HG03378 (cell line): ENCODE measurements around the gene TBC1D2B.
"Not testable (repeated sequence)": the region's sequence is repeated elsewhere in the genome, so short reads cannot be mapped to it uniquely, and the experiment has no call there.

Experiments
- ATAC-seq: cut with Tn5 transposase; IDR thresholded peaks from one replicate; pipeline ENCODE4 v1.9.1; 2021; ENCODE audit warnings: mild to moderate bottlenecking, moderate library complexity; ENCODE audit not compliant: unreplicated experiment

The TBC1D2B gene

GRCh38 chr15:78007211-78007931, 70.1 kb downstream of the TBC1D2B start:
- ATAC-seq, result no peak

DNA sequence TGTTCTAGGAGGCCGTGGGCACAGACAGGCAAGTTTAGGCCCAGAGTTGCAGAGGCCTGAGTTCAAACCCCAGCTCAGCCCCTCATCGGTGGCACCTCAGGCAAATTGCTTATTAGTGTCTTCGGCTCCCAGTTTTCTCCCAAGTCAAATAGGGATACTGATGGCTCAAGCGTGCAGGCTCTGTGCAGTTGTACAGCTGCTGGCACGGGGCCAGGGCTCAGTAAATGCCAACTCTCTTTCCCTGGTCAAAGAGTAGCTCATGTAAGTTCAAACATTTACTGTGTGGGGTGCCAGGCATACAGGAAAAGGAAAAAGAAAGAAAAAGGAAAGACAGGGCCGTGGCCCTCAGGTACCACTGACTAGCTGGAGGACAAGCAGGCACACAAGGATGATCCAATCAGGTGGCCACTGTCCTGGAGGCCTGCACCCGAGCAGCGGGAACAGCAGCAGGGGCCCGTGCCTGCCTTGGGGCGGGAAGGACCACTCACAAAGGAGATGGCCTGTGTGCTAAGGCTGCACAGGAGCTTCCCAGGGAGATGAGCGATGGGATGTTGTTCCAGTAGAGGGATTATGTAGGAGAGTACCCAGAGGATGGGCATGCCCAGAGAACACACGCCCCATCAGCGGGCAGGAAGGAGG, 70.8 kb downstream of the TBC1D2B start:
- ATAC-seq, result no peak

GRCh38 chr15:78004919-78005634, 72.4 kb downstream of the TBC1D2B start:
- ATAC-seq, result no peak

- no peak for ATAC-seq
Observed at GRCh38 chr15:78004222-78004727, 73.2 kb downstream of the TBC1D2B start.

- ATAC-seq, result no peak
Observed at GRCh38 chr15:78003539-78004008, 73.9 kb downstream of the TBC1D2B start.

DNA sequence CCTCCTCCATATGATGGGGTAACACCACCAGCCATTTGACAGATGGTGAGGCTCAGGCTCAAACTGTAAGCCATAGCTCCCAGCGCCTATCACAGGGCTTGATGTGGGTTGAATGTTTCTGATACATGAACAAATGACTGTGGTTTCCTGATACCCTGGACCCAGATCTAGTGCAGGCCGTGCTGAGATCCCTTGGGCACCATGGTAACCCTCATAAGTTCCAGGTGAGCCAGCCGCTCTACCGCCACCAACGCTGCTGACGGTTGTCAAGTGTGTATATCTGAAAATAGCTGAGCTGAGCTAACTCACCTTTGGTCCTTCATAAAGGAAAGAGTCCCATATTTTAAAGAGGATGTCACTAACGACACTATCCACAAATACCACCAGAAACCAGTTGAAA, 74.5 kb downstream of the TBC1D2B start:
- no peak for ATAC-seq

GRCh38 chr15:78001656-78002055, 75.9 kb downstream of the TBC1D2B start:
- ATAC-seq, result no peak

DNA sequence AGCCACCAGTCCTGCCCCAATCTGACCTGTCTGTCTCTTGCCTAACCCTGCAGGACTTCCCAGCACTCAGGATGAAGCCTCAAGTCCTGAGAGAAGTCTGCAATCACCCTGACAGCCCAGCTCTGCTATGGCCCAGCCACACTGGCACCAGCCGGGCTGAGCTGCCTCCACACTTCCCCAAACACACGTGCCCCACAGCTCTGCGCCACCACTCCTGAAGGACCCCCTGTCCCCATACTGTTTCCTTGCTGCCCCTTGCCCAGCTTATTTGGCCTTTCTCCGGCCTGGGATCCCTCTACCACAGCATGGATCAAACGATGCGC, 76.6 kb downstream of the TBC1D2B start:
- no peak for ATAC-seq

GRCh38 chr15:78000091-78000926, 77.2 kb downstream of the TBC1D2B start:
- peak; percentile 43 for ATAC-seq

DNA sequence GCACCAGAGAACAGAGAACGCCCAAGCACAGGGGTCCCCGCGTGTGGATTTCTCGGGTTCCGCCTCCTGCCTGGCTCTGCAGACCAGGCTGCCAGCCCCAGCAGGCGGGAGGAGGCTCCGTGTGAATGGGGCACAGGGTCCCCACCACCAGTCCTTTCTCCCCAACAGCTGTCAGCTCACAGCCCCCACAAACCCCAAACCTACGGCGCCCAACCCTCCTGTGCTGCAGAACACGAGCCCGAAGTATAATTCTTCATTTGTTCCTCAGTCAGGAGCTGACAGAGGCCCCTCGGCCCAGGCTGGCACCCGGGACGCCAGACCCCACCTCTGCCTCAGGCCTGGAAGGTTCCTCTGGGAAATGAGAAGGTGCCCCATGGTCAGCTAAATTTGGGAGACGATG, 78.0 kb downstream of the TBC1D2B start:
- no peak for ATAC-seq

DNA sequence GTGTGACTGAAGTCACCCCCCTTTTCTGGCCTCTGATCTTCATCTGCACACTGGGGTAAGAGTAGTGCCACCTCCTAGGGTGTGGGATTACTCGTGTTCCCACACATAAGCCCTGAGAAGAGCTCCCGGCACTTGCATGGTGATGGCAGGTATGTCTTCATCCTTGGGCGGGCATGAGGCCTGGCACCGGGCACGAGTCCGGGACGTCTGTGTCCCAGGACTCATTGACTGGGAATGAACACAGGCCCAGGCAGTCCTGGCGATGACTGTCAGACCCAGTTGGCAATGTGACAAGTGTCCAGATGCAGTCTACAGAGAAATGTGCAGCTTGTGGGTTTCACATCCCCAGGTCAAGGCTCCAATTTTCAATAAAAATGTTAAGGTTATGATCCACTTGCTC, 78.9 kb downstream of the TBC1D2B start:
- no peak for ATAC-seq

- ATAC-seq, result not testable (repeated sequence)
Observed at GRCh38 chr15:77997761-77998554, 79.6 kb downstream of the TBC1D2B start.

- not testable (repeated sequence) for ATAC-seq
Observed at GRCh38 chr15:77997221-77997620, 80.3 kb downstream of the TBC1D2B start.

DNA sequence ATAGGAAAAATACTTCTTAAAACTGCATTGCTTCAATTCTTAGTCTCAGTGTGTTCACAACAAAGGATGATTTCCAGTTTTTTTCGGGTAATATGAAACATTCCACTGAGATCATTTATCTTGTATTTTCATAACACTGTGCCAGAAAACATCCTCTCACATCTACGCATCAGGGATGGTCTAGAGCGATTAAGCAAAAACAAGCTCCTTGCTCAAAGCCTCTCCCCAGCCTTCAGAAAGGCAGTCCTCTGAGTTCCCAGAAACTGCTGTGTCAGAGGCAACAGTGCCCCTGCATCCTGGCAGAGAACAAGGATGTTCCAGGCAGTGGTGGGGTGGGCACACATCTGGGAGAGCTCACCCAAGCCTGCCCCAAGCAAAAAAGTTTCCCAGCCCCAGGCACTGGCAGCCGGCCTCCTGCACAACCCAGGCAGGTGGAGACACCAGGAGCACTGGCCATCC, 80.8 kb downstream of the TBC1D2B start:
- not testable (repeated sequence) for ATAC-seq

DNA sequence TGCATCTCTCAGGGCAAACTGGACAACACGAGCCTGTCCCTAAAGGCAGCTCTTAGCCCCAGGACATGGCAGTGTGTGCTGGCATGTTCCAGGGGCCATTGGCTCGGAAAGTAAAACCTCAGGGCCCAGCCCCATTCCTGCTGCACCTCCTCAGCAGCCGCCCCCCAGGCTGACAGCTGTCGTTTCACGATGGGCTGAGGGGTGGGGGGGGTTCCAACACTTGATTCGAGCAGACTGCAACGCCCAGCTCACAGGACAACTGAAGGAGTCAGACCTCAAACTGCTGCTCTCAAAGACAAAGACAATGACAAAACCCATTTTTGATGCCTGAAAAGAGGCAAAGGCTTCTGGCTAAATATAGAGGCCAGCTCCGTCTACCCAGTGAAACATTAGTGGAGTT, 81.3 kb downstream of the TBC1D2B start:
- not testable (repeated sequence) for ATAC-seq

DNA sequence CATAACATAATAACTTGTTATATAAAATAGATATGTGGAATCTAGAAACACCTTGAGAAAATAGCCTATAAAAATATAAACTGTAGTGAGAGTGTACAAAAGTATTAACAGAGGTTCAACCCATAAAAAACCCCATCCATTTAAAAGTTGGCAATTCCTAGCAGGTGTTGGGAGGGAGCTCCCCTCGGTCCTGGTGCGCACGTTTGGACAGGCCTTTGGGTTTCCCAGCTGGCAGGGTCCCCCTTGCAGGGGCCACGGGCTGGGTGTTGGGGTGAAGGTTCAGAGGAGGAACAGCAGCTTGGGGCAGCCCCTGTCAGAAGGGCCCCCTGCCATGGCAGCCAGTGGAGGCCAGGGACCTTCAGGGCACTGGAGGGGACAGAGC, 82.0 kb downstream of the TBC1D2B start:
- not testable (repeated sequence) for ATAC-seq

DNA sequence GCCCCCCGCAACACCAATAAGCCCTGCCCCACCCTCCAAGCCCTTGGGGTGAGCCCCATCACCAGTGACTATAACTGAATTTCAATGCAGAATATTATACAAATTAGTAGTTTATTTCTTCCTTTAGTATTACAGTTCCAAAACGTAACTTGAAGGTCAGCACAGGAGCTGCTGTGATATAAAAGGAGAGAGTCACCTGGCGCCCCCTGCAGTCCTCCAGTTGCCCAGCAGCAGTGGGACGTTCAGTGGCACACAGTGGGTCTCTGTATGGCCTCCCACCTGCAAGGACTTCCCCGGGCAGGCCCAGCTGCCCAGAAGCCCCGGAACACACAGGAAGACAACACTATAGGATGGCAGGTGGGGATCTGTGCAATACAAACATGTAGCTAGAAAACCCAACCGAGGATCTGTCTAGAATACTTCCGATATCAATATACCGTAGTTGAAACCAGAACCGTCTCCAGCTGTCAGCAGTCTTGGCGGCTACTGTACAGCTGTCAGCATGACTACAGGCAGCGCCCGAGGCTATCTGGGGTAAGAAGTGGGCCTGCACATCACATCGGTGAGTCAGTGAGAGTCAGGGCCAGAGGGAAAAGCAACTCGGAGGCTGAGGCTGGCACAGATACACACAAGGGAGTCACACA, 82.5 kb downstream of the TBC1D2B start:
- ATAC-seq, result not testable (repeated sequence)

- ATAC-seq, result peak; percentile 68
Observed at GRCh38 chr15:77993970-77994693, 83.4 kb downstream of the TBC1D2B start.
